Activated T-helper 17 cell treated with anti-CD3 and anti-CD28 coated beads, Interleukin-2, amount 50 U/mL, for 72 hours (primary cell): ENCODE data around the gene SEC14L5. TPM values are rescaled to one million over a fixed set of nuclear protein-coding genes. Genes with fewer than 3 reads are reported as not detected.

Experiments used
- ATAC-seq: fragments of 150-1000 bp; cut with Tn5 transposase; replicated peaks from 2 replicates; pipeline ENCODE4 v1.10.0; 2021; ENCODE audit warnings: mild to moderate bottlenecking, moderate library complexity
- H3K27ac Mint-ChIP-seq: one replicate; pipeline ENCODE4 v1.8.0; 2022; ENCODE audit warnings: mixed read lengths
- H3K27me3 Mint-ChIP-seq: one replicate; pipeline ENCODE4 v1.8.0; 2022; ENCODE audit warnings: mixed read lengths
- H3K36me3 Mint-ChIP-seq: one replicate; pipeline ENCODE4 v1.8.0; 2022; ENCODE audit warnings: low read depth, mild to moderate bottlenecking, mixed read lengths
- H3K4me1 Mint-ChIP-seq: one replicate; pipeline ENCODE4 v1.8.0; 2022; ENCODE audit warnings: mixed read lengths
- H3K4me3 Mint-ChIP-seq: one replicate; pipeline ENCODE4 v1.8.0; 2022; ENCODE audit warnings: mild to moderate bottlenecking, mixed read lengths
- H3K9me3 Mint-ChIP-seq: one replicate; pipeline ENCODE4 v1.8.0; 2022; ENCODE audit warnings: mixed read lengths
- total RNA-seq, 2 donors: library from RNA; stranded (reverse); gene quantifications; one replicate each; pipeline ENCODE4 v1.2.3, GENCODE V29; 2022

The SEC14L5 gene
- total RNA-seq, 2 donors from 2014 or later, result 0.61 to 1.0 TPM

DNA sequence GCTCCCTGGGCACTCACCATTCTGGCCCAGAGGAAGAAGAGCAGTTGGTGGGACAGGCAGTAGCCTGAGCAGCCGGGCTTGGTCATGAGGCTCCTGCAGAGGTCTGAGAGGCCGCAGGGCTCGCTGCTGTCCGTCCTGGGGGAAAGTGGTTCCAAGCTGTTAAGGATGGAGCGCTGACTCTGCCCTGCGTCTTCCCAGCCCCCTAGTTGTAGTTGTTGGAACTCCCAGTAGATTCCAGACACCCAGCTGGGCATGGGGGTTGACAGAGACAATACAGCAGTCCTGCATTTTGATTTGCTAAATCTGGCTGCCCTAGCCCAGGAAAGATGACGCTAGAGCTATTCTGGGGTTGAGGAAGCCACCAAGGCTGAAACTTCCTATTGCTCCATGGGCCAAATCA is 100.3 kb downstream of the SEC14L5 start:
- Mint-ChIP-seq H3K9me3 (no peaks in the 10 kb centered on the region), H3K27ac (no peak overlapping the region), H3K36me3 (no peaks in the 10 kb centered on the region), H3K4me1 (no peaks in the 10 kb centered on the region), H3K27me3 (no peaks in the 10 kb centered on the region), H3K4me3 (no peak overlapping the region)
- ATAC-seq, result no peak

GRCh38 chr16:5059386-5060072 is 101.4 kb downstream of the SEC14L5 start:
- Mint-ChIP-seq H3K27ac (no peak overlapping the region), H3K4me3 (no peak overlapping the region), H3K36me3 (no peaks in the 10 kb centered on the region), H3K9me3 (no peaks in the 10 kb centered on the region), H3K4me1 (no peaks in the 10 kb centered on the region), H3K27me3 (no peaks in the 10 kb centered on the region)
- no peak for ATAC-seq

- no peaks in the 10 kb centered on the region for H3K9me3 Mint-ChIP-seq
- H3K27ac Mint-ChIP-seq, result no peak overlapping the region
- H3K27me3 Mint-ChIP-seq, result no peaks in the 10 kb centered on the region
- H3K36me3 Mint-ChIP-seq, result no peaks in the 10 kb centered on the region
- H3K4me3 Mint-ChIP-seq, result no peak overlapping the region
- no peaks in the 10 kb centered on the region for H3K4me1 Mint-ChIP-seq
- no peak for ATAC-seq
These were observed 102.0 kb downstream of the SEC14L5 start for GRCh38 chr16:5060073-5060641.

- H3K9me3 Mint-ChIP-seq, result no peaks in the 10 kb centered on the region
- H3K27me3 Mint-ChIP-seq, result no peaks in the 10 kb centered on the region
- H3K27ac Mint-ChIP-seq, result no peak overlapping the region
- H3K4me3 Mint-ChIP-seq, result no peak overlapping the region
- no peak for ATAC-seq
- no peaks in the 10 kb centered on the region for H3K4me1 Mint-ChIP-seq
- no peaks in the 10 kb centered on the region for H3K36me3 Mint-ChIP-seq
These were observed 103.9 kb downstream of the SEC14L5 start for GRCh38 chr16:5062051-5062450.

- Mint-ChIP-seq H3K9me3 (no peaks in the 10 kb centered on the region), H3K4me1 (no peaks in the 10 kb centered on the region), H3K4me3 (no peak overlapping the region), H3K36me3 (no peaks in the 10 kb centered on the region), H3K27me3 (no peaks in the 10 kb centered on the region), H3K27ac (no peak overlapping the region)
- ATAC-seq, result no peak
These were observed 104.9 kb downstream of the SEC14L5 start for GRCh38 chr16:5062790-5063765.

DNA sequence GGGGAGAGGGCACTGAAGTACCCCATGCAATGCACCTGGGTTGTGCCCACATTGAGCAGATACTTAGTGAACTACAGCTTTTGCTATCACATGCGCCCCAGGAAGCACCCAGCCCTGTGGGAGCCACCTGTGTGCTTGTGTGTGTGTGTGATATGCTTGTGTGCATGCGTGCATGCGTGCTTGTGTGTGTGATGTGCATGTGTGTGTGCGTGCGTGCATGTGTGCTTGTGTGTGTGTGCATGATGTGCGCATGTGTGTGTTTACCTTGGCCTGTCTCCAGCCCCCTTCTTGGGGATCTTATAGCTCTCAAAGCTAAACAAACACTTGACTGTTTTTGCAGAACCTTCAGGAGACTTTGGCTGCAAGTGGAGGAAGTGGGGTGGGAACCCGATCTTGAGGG is 106.8 kb downstream of the SEC14L5 start:
- H3K9me3 Mint-ChIP-seq, result no peaks in the 10 kb centered on the region
- H3K27ac Mint-ChIP-seq, result no peak overlapping the region
- no peak overlapping the region for H3K4me3 Mint-ChIP-seq
- no peaks in the 10 kb centered on the region for H3K27me3 Mint-ChIP-seq
- no peaks in the 10 kb centered on the region for H3K4me1 Mint-ChIP-seq
- no peak for ATAC-seq
- H3K36me3 Mint-ChIP-seq, result no peaks in the 10 kb centered on the region

- ATAC-seq, result no peak
- Mint-ChIP-seq H3K9me3 (no peaks in the 10 kb centered on the region), H3K36me3 (no peaks in the 10 kb centered on the region), H3K4me3 (no peak overlapping the region), H3K27me3 (no peaks in the 10 kb centered on the region), H3K27ac (no peak overlapping the region), H3K4me1 (no peaks in the 10 kb centered on the region)
These were observed 107.2 kb downstream of the SEC14L5 start for GRCh38 chr16:5065326-5065725.

DNA sequence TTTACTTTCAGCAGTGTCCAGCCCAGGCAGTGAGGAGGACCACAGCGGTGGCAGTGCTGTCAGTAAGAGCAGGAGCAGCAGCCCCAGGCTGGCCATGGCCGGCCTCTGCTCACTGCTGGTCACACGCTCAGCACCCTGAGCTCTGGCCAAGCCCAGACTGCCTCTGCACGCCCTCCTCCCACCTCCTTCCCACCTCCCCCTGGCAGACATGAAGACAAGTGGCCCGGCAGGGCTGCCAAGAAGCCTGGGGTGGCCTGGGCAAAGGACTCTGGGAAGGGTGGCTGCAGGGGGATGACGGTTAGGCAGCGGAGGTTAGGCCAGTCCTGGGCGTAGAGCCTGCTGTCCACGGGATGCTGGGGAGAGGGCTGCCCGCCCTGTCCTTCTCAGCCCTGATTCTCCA is 107.7 kb downstream of the SEC14L5 start, which contains the start of gene C16orf89:
TSS of gene C16orf89 (minus strand) at position 144 of the 400 bp plus-strand sequence. CDS start at position 96, 48 bp downstream.
- Mint-ChIP-seq H3K4me3 (no peak within 1 kb of the TSS), H3K9me3 (no peaks in the 10 kb centered on the region), H3K4me1 (peaks cover 2% of the 10 kb centered on the region), H3K27me3 (no peaks in the 10 kb centered on the region), H3K27ac (no peak within 1 kb of the TSS), H3K36me3 (no peaks in the 10 kb centered on the region)
- no peak for ATAC-seq

- H3K4me1 Mint-ChIP-seq, result peaks cover 9% of the 10 kb centered on the region
- no peak for ATAC-seq
- no peak overlapping the region for H3K27ac Mint-ChIP-seq
- peaks cover 2% of the 10 kb centered on the region for H3K36me3 Mint-ChIP-seq
- H3K27me3 Mint-ChIP-seq, result no peaks in the 10 kb centered on the region
- H3K9me3 Mint-ChIP-seq, result no peaks in the 10 kb centered on the region
- H3K4me3 Mint-ChIP-seq, result no peak overlapping the region
These were observed 108.4 kb downstream of the SEC14L5 start for GRCh38 chr16:5066511-5066910.

Other genes with a start within 250 kb of the SEC14L5 start
- 10 to 100 TPM; 14.0 to 15.7 TPM for gene ANKS3, start 224.1 kb upstream of the SEC14L5 start, total RNA-seq
- gene DNAAF8, start 223.8 kb upstream of the SEC14L5 start, total RNA-seq, result not detected
- gene ZNF500, start 191.2 kb upstream of the SEC14L5 start, total RNA-seq, result 10 to 100 TPM in 1 of 2 donors, 1 to 10 TPM in 1; 9.7 to 12.5 TPM
- not detected for gene SEPTIN12, start 170.0 kb upstream of the SEC14L5 start, total RNA-seq
- gene SMIM22, start 163.0 kb upstream of the SEC14L5 start, total RNA-seq, result not detected
- 1 to 10 TPM; 8.0 to 8.8 TPM for gene ROGDI, start 155.7 kb upstream of the SEC14L5 start, total RNA-seq
- gene GLYR1, start 111.0 kb upstream of the SEC14L5 start, total RNA-seq, result 10 to 100 TPM; 57.8 to 97.2 TPM
- 10 to 100 TPM; 23.1 to 38.3 TPM for gene UBN1, start 110.8 kb upstream of the SEC14L5 start, total RNA-seq
- not detected for gene PPL, start 21.2 kb upstream of the SEC14L5 start, total RNA-seq
- gene NAGPA, start 75.6 kb downstream of the SEC14L5 start, total RNA-seq, result 10 to 100 TPM in 1 of 2 donors, 1 to 10 TPM in 1; 8.5 to 18.6 TPM
- gene C16orf89, start 107.6 kb downstream of the SEC14L5 start, total RNA-seq, result not detected
- gene ALG1, start 113.5 kb downstream of the SEC14L5 start, total RNA-seq, result 10 to 100 TPM; 15.1 to 38.1 TPM
- gene EEF2KMT, start 139.5 kb downstream of the SEC14L5 start, total RNA-seq, result 10 to 100 TPM in 1 of 2 donors, 1 to 10 TPM in 1; 7.3 to 11.7 TPM